Endothelial cell of umbilical vein (primary cell): ENCODE measurements around the gene MAML2.

Experiments
- CTCF ChIP-seq, 2 donors: IDR thresholded peaks; 1 replicate in 1 of 2; 2 replicates in 1 of 2; pipeline ENCODE4 v1.5.1; 2011; ENCODE audit warnings: low read length in 2 of 2, mild to moderate bottlenecking in 2 of 2, moderate library complexity in 2 of 2, control low read depth in 1 of 2, inconsistent platforms in 1 of 2, low read depth in 1 of 2; ENCODE audit not compliant: insufficient read depth in 1 of 2; ENCODE audit errors: extremely low read depth in 1 of 2
- EZH2 ChIP-seq: IDR thresholded peaks from 2 replicates; pipeline ENCODE4 v1.6.1; 2012; ENCODE audit warnings: borderline replicate concordance, low read depth, mild to moderate bottlenecking, moderate library complexity, low read length, inconsistent platforms; ENCODE audit not compliant: severe bottlenecking
- MAX ChIP-seq: IDR thresholded peaks from 2 replicates; pipeline ENCODE4 v1.6.1; 2011; ENCODE audit not compliant: insufficient read depth, insufficient read length
- POLR2A ChIP-seq: IDR thresholded peaks from 2 replicates; pipeline ENCODE4 v1.6.1; 2012; ENCODE audit warnings: low read depth, mild to moderate bottlenecking, control low read depth, low read length

GRCh38 chr11:96376796-96377195 lies 33.8 kb upstream of the MAML2 start:
- TF ChIP-seq CTCF (IDR thresholded peaks at IDR 0.05; ENCODE audit: extremely low read depth in 1 of 2, insufficient read depth in 1 of 2, low read depth in 1 of 2, low read length in 2 of 2) (no peak), POLR2A (no peak), MAX (no peak), EZH2 (no peak)
